Duodenal mucosa (tissue), 2 donors: ENCODE measurements around the gene FARS2.

Experiments used
- H3K27ac ChIP-seq: one replicate; pipeline ENCODE4 v1.7.0; 2013; ENCODE audit warnings: low read depth, low read length
- H3K27me3 ChIP-seq, 2 donors: one replicate each; pipeline ENCODE4 v1.7.0; 2013; ENCODE audit warnings: low read length in 2 of 2, control low read depth in 1 of 2; ENCODE audit not compliant: insufficient read depth in 2 of 2, control insufficient read depth in 1 of 2
- H3K36me3 ChIP-seq, 2 donors: one replicate each; pipeline ENCODE4 v1.7.0; 2013; ENCODE audit warnings: low read length in 2 of 2, control low read depth in 1 of 2; ENCODE audit not compliant: insufficient read depth in 2 of 2, control insufficient read depth in 1 of 2
- H3K4me1 ChIP-seq, 2 donors: one replicate each; pipeline ENCODE4 v1.7.0; 2013; ENCODE audit warnings: low read length in 2 of 2, control low read depth in 1 of 2; ENCODE audit not compliant: insufficient read depth in 2 of 2, control insufficient read depth in 1 of 2
- H3K4me3 ChIP-seq, 2 donors: one replicate each; pipeline ENCODE4 v1.7.0; 2013; ENCODE audit warnings: low read length in 2 of 2, low read depth in 1 of 2
- H3K9ac ChIP-seq, 2 donors: one replicate each; pipeline ENCODE4 v1.7.0; 2013; ENCODE audit warnings: low read length in 2 of 2, low read depth in 1 of 2
- H3K9me3 ChIP-seq, 2 donors: one replicate each; pipeline ENCODE4 v1.7.0; 2013; ENCODE audit warnings: low read length in 2 of 2, control low read depth in 1 of 2; ENCODE audit not compliant: control insufficient read depth in 1 of 2

FARS2 gene

GRCh38 chr6:5665667-5666066 lies 404.4 kb downstream of the FARS2 start:
- H3K27me3 ChIP-seq, result no peaks in the 10 kb centered on the region
- no peaks in the 10 kb centered on the region for H3K36me3 ChIP-seq
- no peak overlapping the region for H3K27ac ChIP-seq
- no peaks in the 10 kb centered on the region for H3K4me1 ChIP-seq
- H3K9me3 ChIP-seq, result no peaks in the 10 kb centered on the region
- no peak overlapping the region for H3K9ac ChIP-seq
- no peak overlapping the region for H3K4me3 ChIP-seq

GRCh38 chr6:5666695-5667094 lies 405.4 kb downstream of the FARS2 start:
- H3K4me1 ChIP-seq, result no peaks in the 10 kb centered on the region
- H3K36me3 ChIP-seq, result no peaks in the 10 kb centered on the region
- no peak overlapping the region for H3K9ac ChIP-seq
- no peaks in the 10 kb centered on the region for H3K27me3 ChIP-seq
- H3K27ac ChIP-seq, result no peak overlapping the region
- H3K4me3 ChIP-seq, result no peak overlapping the region
- H3K9me3 ChIP-seq, result no peaks in the 10 kb centered on the region

- no peaks in the 10 kb centered on the region for H3K9me3 ChIP-seq
- H3K9ac ChIP-seq, result no peak overlapping the region
- H3K36me3 ChIP-seq, result no peaks in the 10 kb centered on the region
- no peaks in the 10 kb centered on the region for H3K27me3 ChIP-seq
- no peak overlapping the region for H3K27ac ChIP-seq
- H3K4me1 ChIP-seq, result no peaks in the 10 kb centered on the region
- no peak overlapping the region for H3K4me3 ChIP-seq
Measured at GRCh38 chr6:5667737-5668136, 406.4 kb downstream of the FARS2 start.

GRCh38 chr6:5670381-5670780 lies 409.1 kb downstream of the FARS2 start:
- Histone ChIP-seq H3K4me1 (no peaks in the 10 kb centered on the region), H3K9ac (no peak overlapping the region), H3K9me3 (no peaks in the 10 kb centered on the region), H3K36me3 (no peaks in the 10 kb centered on the region), H3K27ac (no peak overlapping the region), H3K27me3 (no peaks in the 10 kb centered on the region), H3K4me3 (no peak overlapping the region)

- Histone ChIP-seq H3K27me3 (no peaks in the 10 kb centered on the region), H3K9me3 (no peaks in the 10 kb centered on the region), H3K9ac (no peak overlapping the region), H3K4me3 (no peak overlapping the region), H3K36me3 (no peaks in the 10 kb centered on the region), H3K27ac (no peak overlapping the region), H3K4me1 (no peaks in the 10 kb centered on the region)
Measured at GRCh38 chr6:5670811-5671561, 409.7 kb downstream of the FARS2 start.

- H3K27ac ChIP-seq, result no peak overlapping the region
- H3K4me1 ChIP-seq, result no peaks in the 10 kb centered on the region
- no peaks in the 10 kb centered on the region for H3K36me3 ChIP-seq
- no peaks in the 10 kb centered on the region for H3K27me3 ChIP-seq
- H3K9me3 ChIP-seq, result no peaks in the 10 kb centered on the region
- H3K9ac ChIP-seq, result no peak overlapping the region
- H3K4me3 ChIP-seq, result no peak overlapping the region
Measured at GRCh38 chr6:5671601-5672559, 410.6 kb downstream of the FARS2 start.

GRCh38 chr6:5672581-5673011 lies 411.3 kb downstream of the FARS2 start:
- Histone ChIP-seq H3K9ac (no peak overlapping the region), H3K4me3 (no peak overlapping the region), H3K27me3 (no peaks in the 10 kb centered on the region), H3K27ac (no peak overlapping the region), H3K9me3 (no peaks in the 10 kb centered on the region), H3K36me3 (no peaks in the 10 kb centered on the region), H3K4me1 (peaks cover 0 to 6% of the 10 kb centered on the region in 2 donors)

GRCh38 chr6:5673019-5673790 lies 411.9 kb downstream of the FARS2 start:
- Histone ChIP-seq H3K27ac (no peak overlapping the region), H3K9me3 (no peaks in the 10 kb centered on the region), H3K9ac (no peak overlapping the region), H3K4me3 (no peak overlapping the region), H3K4me1 (peaks cover 0 to 9% of the 10 kb centered on the region in 2 donors), H3K27me3 (no peaks in the 10 kb centered on the region), H3K36me3 (no peaks in the 10 kb centered on the region)

- Histone ChIP-seq H3K9ac (no peak overlapping the region), H3K27me3 (no peaks in the 10 kb centered on the region), H3K9me3 (no peaks in the 10 kb centered on the region), H3K36me3 (no peaks in the 10 kb centered on the region), H3K4me1 (peaks cover 0 to 9% of the 10 kb centered on the region in 2 donors), H3K4me3 (no peak overlapping the region), H3K27ac (no peak overlapping the region)
Measured at GRCh38 chr6:5674141-5674540, 412.8 kb downstream of the FARS2 start.
